ENCODE measurements around the gene MPPED1.

Gene MPPED1

GRCh38 chr22:43392385-43392989 lies 19.3 kb upstream of the MPPED1 start:
- no peak for DNase-seq

- DNase-seq = no peak
Observed at GRCh38 chr22:43393132-43393843, 18.5 kb upstream of the MPPED1 start.

- DNase-seq = no peak
Observed at GRCh38 chr22:43393844-43394474, 17.9 kb upstream of the MPPED1 start.

- DNase-seq = no peak
Observed at GRCh38 chr22:43395086-43395695, 16.6 kb upstream of the MPPED1 start.

GRCh38 chr22:43396321-43396933 lies 15.4 kb upstream of the MPPED1 start:
- DNase-seq = no peak

- no peak for DNase-seq
Observed at GRCh38 chr22:43396934-43397457, 14.8 kb upstream of the MPPED1 start.

GRCh38 chr22:43397766-43398165 lies 14.0 kb upstream of the MPPED1 start:
- DNase-seq = no peak

- no peak for DNase-seq
Observed at GRCh38 chr22:43398246-43398645, 13.6 kb upstream of the MPPED1 start.

GRCh38 chr22:43398910-43399309 lies 12.9 kb upstream of the MPPED1 start:
- no peak for DNase-seq

GRCh38 chr22:43399338-43399979 lies 12.4 kb upstream of the MPPED1 start:
- no peak for DNase-seq

GRCh38 chr22:43399980-43400358 lies 11.8 kb upstream of the MPPED1 start:
- no peak for DNase-seq

- no peak for DNase-seq
Observed at GRCh38 chr22:43400449-43400848, 11.4 kb upstream of the MPPED1 start.

GRCh38 chr22:43401233-43401632 lies 10.6 kb upstream of the MPPED1 start:
- no peak for DNase-seq

GRCh38 chr22:43401661-43402060 lies 10.2 kb upstream of the MPPED1 start:
- DNase-seq = no peak

- DNase-seq = no peak
Observed at GRCh38 chr22:43402128-43402527, 9.7 kb upstream of the MPPED1 start.

- no peak for DNase-seq
Observed at GRCh38 chr22:43404673-43405385, 7.0 kb upstream of the MPPED1 start.

GRCh38 chr22:43406186-43406790 lies 5.5 kb upstream of the MPPED1 start:
- no peak for DNase-seq

GRCh38 chr22:43407591-43407990 lies 4.2 kb upstream of the MPPED1 start:
- DNase-seq = no peak

GRCh38 chr22:43408009-43408408 lies 3.8 kb upstream of the MPPED1 start:
- no peak for DNase-seq

- DNase-seq = no peak
Observed at GRCh38 chr22:43409046-43409445, 2.8 kb upstream of the MPPED1 start.
